MCF 10A (cell line): ENCODE measurements around the gene PICALM. TPM values are rescaled to one million over a fixed set of nuclear protein-coding genes. Genes with fewer than 3 reads are reported as not detected.

Experiments
- BruUV-seq: library from RNA; stranded (reverse); fragments of 400-500 nt; replicated peaks from 2 replicates; lab custom pipeline; 2021; lab: Mats Ljungman, UMichigan
- CTCF ChIA-PET: fragments of 300-600 bp; sonication (Branson Sonifier 250); formaldehyde crosslinking; extraction: SDS; loops from one replicate; lab custom pipeline; 2021; ENCODE audit warnings: antibody characterized with exemption, inconsistent platforms; lab: Yijun Ruan, JAX
- POLR2A ChIA-PET: fragments of 300-600, 350-650 bp; sonication (Branson Sonifier 250); formaldehyde crosslinking; extraction: SDS; loops from one replicate; lab custom pipeline; 2020; ENCODE audit warnings: antibody characterized with exemption, inconsistent platforms; lab: Yijun Ruan, JAX
- DNase-seq: peaks from one replicate; pipeline ENCODE4 v3.0.0-alpha.2; 2018; ENCODE audit not compliant: unreplicated experiment
- H3K27ac Mint-ChIP-seq: one replicate; pipeline ENCODE4 v1.8.0; 2022; ENCODE audit warnings: mild to moderate bottlenecking, low read depth, mixed read lengths; ENCODE audit not compliant: unreplicated experiment
- H3K27me3 Mint-ChIP-seq: one replicate; pipeline ENCODE4 v1.8.0; 2022; ENCODE audit warnings: mixed read lengths; ENCODE audit not compliant: insufficient read depth, unreplicated experiment
- H3K36me3 Mint-ChIP-seq: one replicate; pipeline ENCODE4 v1.8.0; 2022; ENCODE audit warnings: mild to moderate bottlenecking, moderate library complexity, mixed read lengths; ENCODE audit not compliant: insufficient read depth, unreplicated experiment
- H3K4me1 Mint-ChIP-seq: one replicate; pipeline ENCODE4 v1.8.0; 2022; ENCODE audit warnings: mixed read lengths; ENCODE audit not compliant: insufficient read depth, unreplicated experiment
- H3K4me3 Mint-ChIP-seq: one replicate; pipeline ENCODE4 v1.8.0; 2022; ENCODE audit warnings: mild to moderate bottlenecking, moderate library complexity, mixed read lengths; ENCODE audit not compliant: unreplicated experiment
- H3K9me3 Mint-ChIP-seq: one replicate; pipeline ENCODE4 v1.8.0; 2022; ENCODE audit warnings: mixed read lengths; ENCODE audit not compliant: unreplicated experiment
- intact Hi-C: fragments of 100-400 bp; cut with micrococcal nuclease; formaldehyde crosslinking; loops from 2 replicates; pipeline ENCODE4 v1.14.1; 2022
- total RNA-seq: library from RNA; stranded (reverse); gene quantifications from 2 replicates; pipeline ENCODE4 v1.2.3, GENCODE V29; 2022
- TF ChIP-seq, protein P1 (sequence below): fragments of 200-600 bp; IDR thresholded peaks from one replicate; pipeline ENCODE4 v1.8.0; 2022; ENCODE audit warnings: antibody characterized with exemption, mild to moderate bottlenecking; ENCODE audit not compliant: unreplicated experiment

PICALM gene
- total RNA-seq, 1 experiment from 2014 or later = 137 TPM

DNA sequence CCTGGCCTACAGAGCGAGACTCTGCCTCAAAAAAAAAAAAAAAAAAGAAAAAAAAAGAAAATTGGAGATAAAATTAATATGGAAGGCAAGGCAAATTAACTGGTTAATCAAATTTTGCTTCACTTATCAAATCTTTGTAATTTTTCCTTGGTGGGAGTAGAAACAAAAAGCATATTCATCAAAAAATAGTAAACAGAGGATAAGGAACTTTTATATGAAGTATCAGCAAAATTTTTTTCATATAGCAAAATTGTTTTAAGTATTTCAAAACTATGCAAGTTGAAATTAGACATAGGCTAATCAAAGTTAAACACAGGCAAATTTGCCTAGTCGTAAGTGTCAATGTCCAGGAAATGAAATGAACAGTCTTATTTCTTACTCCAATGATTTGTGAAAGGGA is 33.0 kb downstream of the PICALM start:
- Mint-ChIP-seq H3K4me1 (peaks cover 12% of the 10 kb centered on the region), H3K9me3 (no peaks in the 10 kb centered on the region), H3K4me3 (no peak overlapping the region), H3K36me3 (peaks cover 20% of the 10 kb centered on the region), H3K27me3 (no peaks in the 10 kb centered on the region), H3K27ac (no peak overlapping the region)
- TF ChIP-seq, protein P1, sequence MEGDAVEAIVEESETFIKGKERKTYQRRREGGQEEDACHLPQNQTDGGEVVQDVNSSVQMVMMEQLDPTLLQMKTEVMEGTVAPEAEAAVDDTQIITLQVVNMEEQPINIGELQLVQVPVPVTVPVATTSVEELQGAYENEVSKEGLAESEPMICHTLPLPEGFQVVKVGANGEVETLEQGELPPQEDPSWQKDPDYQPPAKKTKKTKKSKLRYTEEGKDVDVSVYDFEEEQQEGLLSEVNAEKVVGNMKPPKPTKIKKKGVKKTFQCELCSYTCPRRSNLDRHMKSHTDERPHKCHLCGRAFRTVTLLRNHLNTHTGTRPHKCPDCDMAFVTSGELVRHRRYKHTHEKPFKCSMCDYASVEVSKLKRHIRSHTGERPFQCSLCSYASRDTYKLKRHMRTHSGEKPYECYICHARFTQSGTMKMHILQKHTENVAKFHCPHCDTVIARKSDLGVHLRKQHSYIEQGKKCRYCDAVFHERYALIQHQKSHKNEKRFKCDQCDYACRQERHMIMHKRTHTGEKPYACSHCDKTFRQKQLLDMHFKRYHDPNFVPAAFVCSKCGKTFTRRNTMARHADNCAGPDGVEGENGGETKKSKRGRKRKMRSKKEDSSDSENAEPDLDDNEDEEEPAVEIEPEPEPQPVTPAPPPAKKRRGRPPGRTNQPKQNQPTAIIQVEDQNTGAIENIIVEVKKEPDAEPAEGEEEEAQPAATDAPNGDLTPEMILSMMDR = no peak
- DNase-seq = no peak
- POLR2A ChIA-PET = interaction anchor here (0.7 kb wide), 1 partner anchor 176 kb away, joined by 3 read pairs; no protein-coding TSS in a partner anchor
- CTCF ChIA-PET = interaction anchor here (1.6 kb wide), 1 partner anchor 182 kb away, joined by 8 read pairs; no protein-coding TSS in a partner anchor
- intact Hi-C loops = no loop called here
- BruUV-seq = no TSS peak

DNA sequence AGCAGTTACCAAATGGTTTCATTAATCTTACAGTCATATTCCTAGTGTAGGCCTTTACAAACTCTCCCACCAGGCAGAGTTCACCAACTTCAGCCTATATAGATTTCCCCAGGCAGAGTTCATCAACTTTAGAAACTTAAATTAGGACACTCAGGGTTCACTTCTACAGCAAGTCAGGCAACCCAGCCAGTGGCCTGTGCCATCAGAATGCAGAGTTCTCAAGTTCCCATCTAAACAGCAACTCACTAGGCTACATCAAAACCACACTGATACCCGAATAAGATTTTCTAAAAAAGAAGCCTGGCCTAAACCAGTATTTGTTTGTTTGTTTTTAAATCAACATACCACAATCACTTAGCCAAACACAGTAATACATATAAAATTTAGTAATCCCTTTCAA is 33.7 kb downstream of the PICALM start:
- Mint-ChIP-seq H3K4me1 (peaks cover 8% of the 10 kb centered on the region), H3K36me3 (peaks cover 27% of the 10 kb centered on the region), H3K27ac (no peak overlapping the region), H3K9me3 (no peaks in the 10 kb centered on the region), H3K27me3 (no peaks in the 10 kb centered on the region), H3K4me3 (no peak overlapping the region)
- no TSS peak for BruUV-seq
- TF ChIP-seq, protein P1 = no peak
- ChIA-PET CTCF (interaction anchor here (0.7 to 1.5 kb wide), 4 partner anchors 136 to 1703 kb away, joined by 3 to 5 read pairs (median 3); no protein-coding TSS in a partner anchor), POLR2A (interaction anchor here (0.7 kb wide), 1 partner anchor 267 kb away, joined by 4 read pairs; the partner anchor contains the start of gene HIKESHI)
- DNase-seq = no peak
- intact Hi-C loops = no loop called here

DNA sequence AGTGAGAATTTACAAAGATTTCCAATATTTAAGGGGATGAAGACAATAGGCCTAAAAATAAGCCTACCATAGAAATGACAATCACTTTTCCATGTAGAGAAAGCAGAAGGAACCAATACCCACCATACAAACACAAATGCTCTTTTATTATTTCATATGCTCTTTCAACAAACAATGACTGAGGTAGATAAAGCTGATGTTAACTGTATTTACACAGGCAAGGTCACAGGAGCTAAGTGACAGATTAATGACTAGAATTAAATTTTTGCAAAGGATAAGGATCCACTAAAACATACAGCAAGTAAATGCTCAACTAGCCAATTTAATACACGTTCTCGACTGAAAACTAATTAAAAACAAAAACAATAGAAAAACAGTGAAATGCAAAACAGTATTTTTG is 34.2 kb downstream of the PICALM start:
- TF ChIP-seq, protein P1 = no peak
- POLR2A ChIA-PET = interaction anchor here (0.7 kb wide), 2 partner anchors 158 to 268 kb away, joined by 4 read pairs; partner anchors contain the start of gene HIKESHI
- no peaks in the 10 kb centered on the region for H3K27me3 Mint-ChIP-seq
- DNase-seq = no peak
- no peak overlapping the region for H3K27ac Mint-ChIP-seq
- H3K4me1 Mint-ChIP-seq = peaks cover 8% of the 10 kb centered on the region
- CTCF ChIA-PET = interaction anchor here (0.7 to 1.5 kb wide), 4 partner anchors 135 to 1702 kb away, joined by 3 to 5 read pairs (median 3); no protein-coding TSS in a partner anchor
- no TSS peak for BruUV-seq
- intact Hi-C loops = no loop called here
- no peak overlapping the region for H3K4me3 Mint-ChIP-seq
- H3K36me3 Mint-ChIP-seq = peaks cover 29% of the 10 kb centered on the region
- H3K9me3 Mint-ChIP-seq = no peaks in the 10 kb centered on the region

DNA sequence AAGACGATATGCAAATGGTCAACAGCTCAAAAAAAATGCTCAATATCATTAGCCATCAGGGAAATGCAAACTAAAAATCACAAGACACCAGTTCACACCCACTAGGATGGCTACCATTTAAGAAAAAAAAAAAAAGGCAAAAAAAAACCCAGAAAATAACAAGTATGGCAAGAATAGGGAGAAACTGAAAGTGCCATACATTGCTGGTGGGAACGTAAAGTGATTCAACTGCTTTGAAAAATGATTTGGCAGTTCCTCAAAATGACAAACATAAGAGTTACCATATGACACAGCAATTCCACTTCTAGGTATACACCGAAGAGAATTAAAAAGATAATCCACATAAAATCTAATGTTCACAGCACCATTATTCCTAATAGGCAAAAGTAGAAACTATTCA is 47.5 kb downstream of the PICALM start:
- no peak overlapping the region for H3K27ac Mint-ChIP-seq
- intact Hi-C loops = no loop called here
- TF ChIP-seq, protein P1 = no peak
- BruUV-seq = no TSS peak
- H3K36me3 Mint-ChIP-seq = peaks cover 80% of the 10 kb centered on the region
- H3K4me3 Mint-ChIP-seq = no peak overlapping the region
- H3K9me3 Mint-ChIP-seq = no peaks in the 10 kb centered on the region
- ChIA-PET POLR2A (no interaction called here), CTCF (no interaction called here)
- H3K4me1 Mint-ChIP-seq = peaks cover 3% of the 10 kb centered on the region
- H3K27me3 Mint-ChIP-seq = no peaks in the 10 kb centered on the region
- DNase-seq = no peak
